Measurements from ENCODE around the gene CSPG4.
"Not testable (repeated sequence)": the region's sequence is repeated elsewhere in the genome, so short reads cannot be mapped to it uniquely, and the experiment has no call there.

CSPG4 gene

GRCh38 chr15:75686212-75686642 lies 26.4 kb downstream of the CSPG4 start:
- not testable (repeated sequence) for H3K9ac ChIP-seq (ENCODE audit: low read length)

GRCh38 chr15:75685195-75685594 lies 27.5 kb downstream of the CSPG4 start:
- Histone ChIP-seq H3K9me2 (ENCODE audit: low read depth, low read length) (no peaks in the 10 kb centered on the region), H3K27ac (ENCODE audit: low read depth, low read length, poor library complexity, severe bottlenecking) (no peak overlapping the region), H3K4me1 (ENCODE audit: insufficient read depth, low read length, severe bottlenecking) (no peaks in the 10 kb centered on the region), H3K4me3 (ENCODE audit: low read depth, low read length, poor library complexity, severe bottlenecking) (no peak overlapping the region), H3K36me3 (ENCODE audit: insufficient read depth, low read length) (no peaks in the 10 kb centered on the region), H3F3A (ENCODE audit: insufficient read depth, low read length) (no peaks in the 10 kb centered on the region), H2AFZ (ENCODE audit: low read length) (no peak overlapping the region), H3K9ac (ENCODE audit: low read length) (no peak overlapping the region), H3K9me3 (ENCODE audit: low read length) (no peaks in the 10 kb centered on the region), H3K4me2 (ENCODE audit: low read length) (no peak overlapping the region), H3K27me3 (ENCODE audit: insufficient read depth, low read length) (no peaks in the 10 kb centered on the region), H4K20me1 (ENCODE audit: insufficient read depth, low read length) (no peaks in the 10 kb centered on the region), H3K79me2 (ENCODE audit: insufficient read depth, low read length) (no peaks in the 10 kb centered on the region)
- 0 out of 2 replicates have a peak, but pooled peaks have one; percentile 13 for TF ChIP-seq CTCF (IDR thresholded peaks at IDR 0.05; ENCODE audit: low read length)
- TF ChIP-seq EZH2 (IDR thresholded peaks at IDR 0.05; ENCODE audit: borderline replicate concordance, low read length) = no peak

More at GRCh38 chr15:75686212-75686642, 26.4 kb downstream of the CSPG4 start:
- not testable (repeated sequence) for H2AFZ ChIP-seq (ENCODE audit: low read length); H3K36me3 ChIP-seq (ENCODE audit: insufficient read depth, low read length); H3K9me3 ChIP-seq (ENCODE audit: low read length); H3K4me2 ChIP-seq (ENCODE audit: low read length); H3K4me3 ChIP-seq (ENCODE audit: low read depth, low read length, poor library complexity, severe bottlenecking); H3K9me2 ChIP-seq (ENCODE audit: low read depth, low read length); H3K27ac ChIP-seq (ENCODE audit: low read depth, low read length, poor library complexity, severe bottlenecking); H3K4me1 ChIP-seq (ENCODE audit: insufficient read depth, low read length, severe bottlenecking); H3K79me2 ChIP-seq (ENCODE audit: insufficient read depth, low read length); H4K20me1 ChIP-seq (ENCODE audit: insufficient read depth, low read length); H3K27me3 ChIP-seq (ENCODE audit: insufficient read depth, low read length); H3F3A ChIP-seq (ENCODE audit: insufficient read depth, low read length)
- TF ChIP-seq CTCF (IDR thresholded peaks at IDR 0.05; ENCODE audit: low read length) = peak; percentile 60

DNA sequence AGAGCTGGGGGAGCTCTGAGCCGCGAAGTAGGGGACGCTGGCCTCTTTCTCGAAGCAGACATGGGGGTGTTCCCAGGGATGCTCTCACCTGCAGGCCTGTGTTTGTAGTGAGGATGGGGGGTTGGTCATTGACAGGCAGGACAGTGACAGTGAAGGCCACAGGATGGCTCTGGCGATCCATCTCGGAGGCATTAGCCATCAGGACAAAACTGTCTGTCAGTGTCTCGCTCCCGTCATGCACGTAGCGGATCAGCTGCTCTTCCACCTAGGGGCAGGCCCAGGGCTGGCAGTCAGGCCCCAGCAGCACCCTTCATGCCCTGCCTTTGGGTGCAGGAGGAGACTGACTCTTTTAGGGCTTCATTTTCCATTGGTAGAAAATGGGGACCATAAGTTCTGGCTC lies 28.0 kb downstream of the CSPG4 start:
- no peak overlapping the region for H2AFZ ChIP-seq (ENCODE audit: low read length)
- H3K27ac ChIP-seq (ENCODE audit: low read depth, low read length, poor library complexity, severe bottlenecking) = no peak overlapping the region
- no peaks in the 10 kb centered on the region for H3K36me3 ChIP-seq (ENCODE audit: insufficient read depth, low read length)
- no peak overlapping the region for H3K4me2 ChIP-seq (ENCODE audit: low read length)
- H3F3A ChIP-seq (ENCODE audit: insufficient read depth, low read length) = no peaks in the 10 kb centered on the region
- no peaks in the 10 kb centered on the region for H4K20me1 ChIP-seq (ENCODE audit: insufficient read depth, low read length)
- no peak overlapping the region for H3K9ac ChIP-seq (ENCODE audit: low read length)
- H3K4me3 ChIP-seq (ENCODE audit: low read depth, low read length, poor library complexity, severe bottlenecking) = no peak overlapping the region
- no peaks in the 10 kb centered on the region for H3K9me2 ChIP-seq (ENCODE audit: low read depth, low read length)
- H3K79me2 ChIP-seq (ENCODE audit: insufficient read depth, low read length) = no peaks in the 10 kb centered on the region
- H3K9me3 ChIP-seq (ENCODE audit: low read length) = no peaks in the 10 kb centered on the region
- H3K4me1 ChIP-seq (ENCODE audit: insufficient read depth, low read length, severe bottlenecking) = no peaks in the 10 kb centered on the region
- no peaks in the 10 kb centered on the region for H3K27me3 ChIP-seq (ENCODE audit: insufficient read depth, low read length)
- no peak for TF ChIP-seq CTCF (IDR thresholded peaks at IDR 0.05; ENCODE audit: low read length)
- TF ChIP-seq EZH2 (IDR thresholded peaks at IDR 0.05; ENCODE audit: borderline replicate concordance, low read length) = no peak

All from OCI-LY1 (cell line).